SK-N-SH (cell line): ENCODE measurements around the gene FAM120B. TPM values are rescaled to one million over a fixed set of nuclear protein-coding genes. Genes with fewer than 3 reads are reported as not detected.

Source experiments
- CTCF ChIA-PET: fragments of 300-600, 350-600 bp; formaldehyde crosslinking; extraction: SDS; loops from one replicate; lab custom pipeline; 2021; lab: Yijun Ruan, JAX
- POLR2A ChIA-PET: fragments of 350-600 bp; sonication (Branson Sonifier 250); formaldehyde crosslinking; extraction: SDS; loops from one replicate; lab custom pipeline; 2020; ENCODE audit warnings: antibody characterized with exemption, inconsistent platforms; lab: Yijun Ruan, JAX
- DNase-seq: peaks from one replicate; pipeline ENCODE4 v3.0.0; 2012
- H2AFZ ChIP-seq: fragments of 200-600 bp; sonication (generic); 2 replicates; pipeline ENCODE4 v1.8.1; 2016; ENCODE audit warnings: antibody characterized with exemption, mild to moderate bottlenecking, low read depth
- H3F3A ChIP-seq: fragments of 200-600 bp; sonication (generic); replicated peaks from 2 replicates; pipeline ENCODE3; 2016; ENCODE audit warnings: antibody characterized with exemption, mild to moderate bottlenecking; ENCODE audit not compliant: insufficient read depth
- H3K27ac ChIP-seq, 2 experiments: fragments of 200-500 bp in 1 of 2; fragments of 200-600 bp in 1 of 2; sonication (Bioruptor generic) in 1 of 2; sonication (generic), shearing (Covaris generic) in 1 of 2; 2 replicates each; pipeline versions ENCODE4 v1.5.1 to v1.6.1; 2014 to 2016; ENCODE audit warnings: low read depth in 2 of 2, inconsistent platforms in 1 of 2, low read length in 1 of 2, mild to moderate bottlenecking in 1 of 2, mixed read lengths in 1 of 2
- H3K27me3 ChIP-seq: fragments of 200-600 bp; sonication (generic), shearing (Covaris generic); 2 replicates; pipeline ENCODE4 v1.6.1; 2016; ENCODE audit warnings: mixed run types; ENCODE audit not compliant: insufficient read depth
- H3K36me3 ChIP-seq, 2 experiments: fragments of 200-500 bp in 1 of 2; fragments of 200-600 bp in 1 of 2; sonication (Bioruptor generic) in 1 of 2; sonication (generic) in 1 of 2; replicated peaks in 1 of 2; 2 replicates each; pipeline versions ENCODE3 to v1.5.1; 2014 to 2016; ENCODE audit warnings: low read length in 1 of 2, mild to moderate bottlenecking in 1 of 2; ENCODE audit not compliant: insufficient read depth in 2 of 2, control insufficient read depth in 1 of 2
- H3K4me1 ChIP-seq, 2 experiments: fragments of 200-500 bp in 1 of 2; fragments of 200-600 bp in 1 of 2; sonication (Bioruptor generic) in 1 of 2; sonication (generic), shearing (Covaris generic) in 1 of 2; 2 replicates each; pipeline versions ENCODE4 v1.5.1 to v1.6.1; 2014 to 2016; ENCODE audit warnings: low read depth in 1 of 2, low read length in 1 of 2, mixed run types in 1 of 2; ENCODE audit not compliant: insufficient read depth in 2 of 2, control insufficient read depth in 1 of 2
- H3K4me2 ChIP-seq: fragments of 200-600 bp; sonication (generic), shearing (Covaris generic); 2 replicates; pipeline ENCODE4 v1.6.1; 2017; ENCODE audit warnings: mixed run types
- H3K4me3 ChIP-seq, 2 experiments: fragments of 200-500 bp in 1 of 2; fragments of 200-600 bp in 1 of 2; sonication (Bioruptor generic) in 1 of 2; sonication (generic), shearing (Covaris generic) in 1 of 2; 2 replicates each; pipeline versions ENCODE4 v1.5.1 to v1.8.1; 2014 to 2016; ENCODE audit warnings: low read depth in 2 of 2, inconsistent platforms in 1 of 2, low read length in 1 of 2, mild to moderate bottlenecking in 1 of 2, mixed read lengths in 1 of 2, moderate library complexity in 1 of 2
- H3K79me2 ChIP-seq: fragments of 200-600 bp; sonication (generic); 2 replicates; pipeline ENCODE4 v1.8.1; 2017; ENCODE audit warnings: mild to moderate bottlenecking; ENCODE audit not compliant: insufficient read depth
- H3K9ac ChIP-seq: fragments of 200-600 bp; sonication (generic); 2 replicates; pipeline ENCODE4 v1.6.1; 2017; ENCODE audit warnings: mixed run types
- H3K9me2 ChIP-seq: fragments of 200-600 bp; sonication (generic); 2 replicates; pipeline ENCODE4 v1.6.1; 2017; ENCODE audit warnings: mixed run types
- H3K9me3 ChIP-seq: fragments of 200-600 bp; sonication (generic); 2 replicates; pipeline ENCODE4 v1.6.1; 2017; ENCODE audit warnings: mixed run types, mild to moderate bottlenecking, moderate library complexity
- H4K20me1 ChIP-seq: fragments of 200-600 bp; sonication (generic); 2 replicates; pipeline ENCODE4 v1.6.1; 2017; ENCODE audit warnings: mild to moderate bottlenecking, mixed run types; ENCODE audit not compliant: insufficient read depth
- CHD2 ChIP-seq: fragments of 150-350 bp; IDR thresholded peaks from 2 replicates; pipeline ENCODE4 v1.6.1; 2018; ENCODE audit warnings: low read length; ENCODE audit not compliant: partially characterized antibody
- ELF1 ChIP-seq: IDR thresholded peaks from 2 replicates; pipeline ENCODE4 v1.4.0; 2012
- EP300 ChIP-seq, 2 experiments: IDR thresholded peaks; 2 replicates each; pipeline versions ENCODE4 v1.4.0 to v1.6.1; 2012; ENCODE audit warnings: borderline replicate concordance in 1 of 2, low read depth in 1 of 2, low read length in 1 of 2
- EZH2phosphoT487 ChIP-seq: fragments of 200-600 bp; sonication (generic); IDR thresholded peaks from 2 replicates; pipeline ENCODE4 v1.6.1; 2017; ENCODE audit warnings: low read depth, mixed run types, mild to moderate bottlenecking, antibody characterized with exemption, moderate library complexity, borderline replicate concordance
- FOXM1 ChIP-seq: IDR thresholded peaks from 2 replicates; pipeline ENCODE4 v1.4.0; 2012; ENCODE audit warnings: low read depth, mild to moderate bottlenecking
- GABPA ChIP-seq: IDR thresholded peaks from 2 replicates; pipeline ENCODE4 v1.4.0; 2012; ENCODE audit warnings: low read depth, mild to moderate bottlenecking
- GATA2 ChIP-seq: sonication (generic); formaldehyde crosslinking; IDR thresholded peaks from 2 replicates; pipeline ENCODE4 v1.5.0; 2020; ENCODE audit warnings: mild to moderate bottlenecking, missing genetic modification reagents
- JUND ChIP-seq: IDR thresholded peaks from 2 replicates; pipeline ENCODE4 v1.4.0; 2012
- MEF2A ChIP-seq: IDR thresholded peaks from 2 replicates; pipeline ENCODE4 v1.4.0; 2012; ENCODE audit warnings: low read depth, borderline replicate concordance
- NRF1 ChIP-seq: IDR thresholded peaks from 2 replicates; pipeline ENCODE4 v1.6.1; 2012; ENCODE audit warnings: low read depth, mild to moderate bottlenecking, low read length
- POLR2AphosphoS5 ChIP-seq: IDR thresholded peaks from 2 replicates; pipeline ENCODE4 v1.6.1; 2012; ENCODE audit warnings: low read depth, low read length
- RFX5 ChIP-seq: IDR thresholded peaks from 2 replicates; pipeline ENCODE4 v1.6.1; 2012; ENCODE audit warnings: mild to moderate bottlenecking, improper control_type of control experiment, low read length
- RXRA ChIP-seq: IDR thresholded peaks from 2 replicates; pipeline ENCODE4 v1.4.0; 2012; ENCODE audit warnings: low read depth, mild to moderate bottlenecking, borderline replicate concordance
- SIN3A ChIP-seq: IDR thresholded peaks from 2 replicates; pipeline ENCODE4 v1.6.1; 2012; ENCODE audit warnings: low read depth, mild to moderate bottlenecking, low read length, moderate library complexity, borderline replicate concordance
- TAF1 ChIP-seq: IDR thresholded peaks from 2 replicates; pipeline ENCODE4 v1.6.1; 2012; ENCODE audit warnings: low read depth, mild to moderate bottlenecking, low read length, moderate library complexity, borderline replicate concordance
- TCF12 ChIP-seq: IDR thresholded peaks from 2 replicates; pipeline ENCODE4 v1.4.0; 2012
- YY1 ChIP-seq: IDR thresholded peaks from 2 replicates; pipeline ENCODE4 v1.4.0; 2012; ENCODE audit warnings: low read depth, mild to moderate bottlenecking
- WGBS: methylation state at CpG from one replicate; pipeline ENCODE4 v1.1.6; 2017; ENCODE audit warnings: low lambda C conversion rate; 5-methylcytosine and 5-hydroxymethylcytosine counted together
- polyA plus RNA-seq, 3 experiments: library from polyadenylated mRNA; depleted of rRNA; stranded (reverse); fragments of >200 nt; gene quantifications; 2 replicates each; pipeline ENCODE4 v1.2.3, GENCODE V29; 2012
- TF ChIP-seq, protein P1 (sequence below): fragments of 150-350 bp; IDR thresholded peaks from 2 replicates; pipeline ENCODE4 v1.6.1; 2016; ENCODE audit warnings: mild to moderate bottlenecking, low read depth, low read length
- TF ChIP-seq, protein P2 (sequence below): fragments of 200-600 bp; sonication (generic); IDR thresholded peaks from 2 replicates; pipeline ENCODE4 v1.6.1; 2017; ENCODE audit warnings: antibody characterized with exemption, mild to moderate bottlenecking, moderate library complexity
- TF ChIP-seq, protein P3 (sequence below): IDR thresholded peaks from 2 replicates; pipeline ENCODE4; 2012

The FAM120B gene
- polyA plus RNA-seq, 1 of the 3 experiments (the other 2 are of a cell fraction) = 7.7 TPM

DNA sequence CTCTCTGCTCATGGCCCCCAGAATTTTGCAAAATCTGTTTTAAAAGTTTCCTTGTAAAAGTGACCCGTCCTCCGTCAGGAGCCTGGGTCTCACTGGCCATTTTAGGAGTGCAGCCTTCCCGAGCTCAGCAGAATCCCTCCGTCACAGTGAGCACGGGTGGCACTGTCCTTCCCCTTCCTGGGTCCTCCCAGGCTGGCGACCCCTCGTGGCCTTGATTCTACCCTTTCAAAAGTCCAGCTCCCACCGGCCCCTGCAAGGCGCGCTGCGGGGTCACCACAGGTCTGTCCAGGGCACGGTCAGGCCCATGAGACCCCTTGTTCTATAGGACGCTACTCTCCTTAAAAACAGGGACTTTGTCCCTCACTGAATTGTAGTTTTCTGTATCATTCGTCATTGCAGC, 133.9 kb downstream of the FAM120B start (continued):
- TF ChIP-seq, protein P1, sequence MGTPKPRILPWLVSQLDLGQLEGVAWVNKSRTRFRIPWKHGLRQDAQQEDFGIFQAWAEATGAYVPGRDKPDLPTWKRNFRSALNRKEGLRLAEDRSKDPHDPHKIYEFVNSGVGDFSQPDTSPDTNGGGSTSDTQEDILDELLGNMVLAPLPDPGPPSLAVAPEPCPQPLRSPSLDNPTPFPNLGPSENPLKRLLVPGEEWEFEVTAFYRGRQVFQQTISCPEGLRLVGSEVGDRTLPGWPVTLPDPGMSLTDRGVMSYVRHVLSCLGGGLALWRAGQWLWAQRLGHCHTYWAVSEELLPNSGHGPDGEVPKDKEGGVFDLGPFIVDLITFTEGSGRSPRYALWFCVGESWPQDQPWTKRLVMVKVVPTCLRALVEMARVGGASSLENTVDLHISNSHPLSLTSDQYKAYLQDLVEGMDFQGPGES = no peak
- TF ChIP-seq, protein P2, sequence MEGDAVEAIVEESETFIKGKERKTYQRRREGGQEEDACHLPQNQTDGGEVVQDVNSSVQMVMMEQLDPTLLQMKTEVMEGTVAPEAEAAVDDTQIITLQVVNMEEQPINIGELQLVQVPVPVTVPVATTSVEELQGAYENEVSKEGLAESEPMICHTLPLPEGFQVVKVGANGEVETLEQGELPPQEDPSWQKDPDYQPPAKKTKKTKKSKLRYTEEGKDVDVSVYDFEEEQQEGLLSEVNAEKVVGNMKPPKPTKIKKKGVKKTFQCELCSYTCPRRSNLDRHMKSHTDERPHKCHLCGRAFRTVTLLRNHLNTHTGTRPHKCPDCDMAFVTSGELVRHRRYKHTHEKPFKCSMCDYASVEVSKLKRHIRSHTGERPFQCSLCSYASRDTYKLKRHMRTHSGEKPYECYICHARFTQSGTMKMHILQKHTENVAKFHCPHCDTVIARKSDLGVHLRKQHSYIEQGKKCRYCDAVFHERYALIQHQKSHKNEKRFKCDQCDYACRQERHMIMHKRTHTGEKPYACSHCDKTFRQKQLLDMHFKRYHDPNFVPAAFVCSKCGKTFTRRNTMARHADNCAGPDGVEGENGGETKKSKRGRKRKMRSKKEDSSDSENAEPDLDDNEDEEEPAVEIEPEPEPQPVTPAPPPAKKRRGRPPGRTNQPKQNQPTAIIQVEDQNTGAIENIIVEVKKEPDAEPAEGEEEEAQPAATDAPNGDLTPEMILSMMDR = no peak
- TF ChIP-seq TCF12 (no peak), TAF1 (no peak), POLR2AphosphoS5 (no peak), MEF2A (no peak), GABPA (no peak)

DNA sequence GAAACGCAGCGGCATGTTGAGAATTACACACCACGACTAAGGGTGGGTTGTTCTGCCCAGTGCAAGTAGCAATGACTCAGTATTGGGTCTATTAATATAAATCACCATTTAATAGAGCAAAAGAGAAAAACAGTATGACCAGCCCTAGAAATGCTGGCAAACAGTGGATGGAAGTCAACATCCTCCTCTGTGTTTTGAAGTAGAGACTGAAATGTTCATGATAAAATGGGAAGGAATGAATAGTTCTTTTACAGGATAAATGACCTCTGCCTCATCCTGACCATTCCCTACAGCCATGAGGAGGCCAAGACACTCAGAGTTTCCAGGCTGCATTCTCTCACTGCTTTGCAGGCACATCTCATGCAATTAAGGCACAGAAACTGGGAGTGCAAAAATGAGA, 134.8 kb downstream of the FAM120B start:
- DNase-seq = no peak
- POLR2A ChIA-PET = no interaction called here

More for the DNA sequence above, 134.8 kb downstream of the FAM120B start:
- TF ChIP-seq FOXM1 (no peak), CHD2 (no peak), GATA2 (CRISPR knock-in tag) (no peak), NRF1 (no peak), EP300 (IDR thresholded peaks at IDR 0.05; ENCODE audit: borderline replicate concordance in 1 of 2, low read depth in 1 of 2, low read length in 1 of 2) (no peak), JUND (no peak), POLR2AphosphoS5 (no peak), EZH2phosphoT487 (no peak), MEF2A (no peak), ELF1 (no peak), GABPA (no peak), RFX5 (no peak), SIN3A (no peak), RXRA (no peak), YY1 (no peak)
- TF ChIP-seq, protein P3, sequence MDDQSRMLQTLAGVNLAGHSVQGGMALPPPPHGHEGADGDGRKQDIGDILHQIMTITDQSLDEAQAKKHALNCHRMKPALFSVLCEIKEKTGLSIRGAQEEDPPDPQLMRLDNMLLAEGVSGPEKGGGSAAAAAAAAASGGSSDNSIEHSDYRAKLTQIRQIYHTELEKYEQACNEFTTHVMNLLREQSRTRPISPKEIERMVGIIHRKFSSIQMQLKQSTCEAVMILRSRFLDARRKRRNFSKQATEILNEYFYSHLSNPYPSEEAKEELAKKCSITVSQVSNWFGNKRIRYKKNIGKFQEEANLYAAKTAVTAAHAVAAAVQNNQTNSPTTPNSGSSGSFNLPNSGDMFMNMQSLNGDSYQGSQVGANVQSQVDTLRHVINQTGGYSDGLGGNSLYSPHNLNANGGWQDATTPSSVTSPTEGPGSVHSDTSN = no peak
- Histone ChIP-seq H3K27me3 (no peaks in the 10 kb centered on the region), H3F3A (no peaks in the 10 kb centered on the region), H4K20me1 (no peaks in the 10 kb centered on the region), H3K9me2 (no peaks in the 10 kb centered on the region), H3K9ac (no peak overlapping the region), H3K27ac (no peak overlapping the region), H3K4me3 (no peak overlapping the region), H3K36me3 (peaks cover 0 to 2% of the 10 kb centered on the region in 2 experiments), H2AFZ (no peak overlapping the region), H3K79me2 (no peaks in the 10 kb centered on the region), H3K4me1 (peaks cover 18 to 35% of the 10 kb centered on the region in 2 experiments; a peak in 3 of 4 replicates), H3K9me3 (no peaks in the 10 kb centered on the region), H3K4me2 (no peak overlapping the region)
- 66% methylated on average over 3 of the region's 3 CpGs for WGBS
- CTCF ChIA-PET = interaction anchor here (0.6 kb wide), 1 partner anchor 76 kb away, joined by 3 read pairs; no protein-coding TSS in a partner anchor
